Omental fat pad (tissue), 4 donors: ENCODE data around the gene HAUS2. TPM values are rescaled to one million over a fixed set of nuclear protein-coding genes. Genes with fewer than 3 reads are reported as not detected.

Experiments
- ATAC-seq: fragments of 150-250 bp; one replicate; pipeline ENCODE4 v1.9.1; 2016; ENCODE audit warnings: mild to moderate bottlenecking, moderate library complexity; ENCODE audit not compliant: low FRiP score
- DNase-seq: peaks from one replicate; pipeline ENCODE4 v3.0.0-alpha.2; 2019; ENCODE audit warnings: low spot score
- total RNA-seq, 4 donors: library from RNA; depleted of rRNA; stranded (reverse); fragments of >200 nt; gene quantifications; one replicate each; pipeline ENCODE4 v1.1.0, GENCODE V29; 2016
- TF ChIP-seq, protein P1 (sequence below), 3 donors: fragments of 450-650 bp; IDR thresholded peaks; one replicate each; pipeline ENCODE4 v1.5.1; 2016 to 2017; ENCODE audit warnings: antibody characterized with exemption in 3 of 3, mild to moderate bottlenecking in 3 of 3, moderate library complexity in 2 of 3

The HAUS2 gene
- total RNA-seq, 4 donors from 2014 or later, result 24.6 to 41.9 (median 28.6) TPM

DNA sequence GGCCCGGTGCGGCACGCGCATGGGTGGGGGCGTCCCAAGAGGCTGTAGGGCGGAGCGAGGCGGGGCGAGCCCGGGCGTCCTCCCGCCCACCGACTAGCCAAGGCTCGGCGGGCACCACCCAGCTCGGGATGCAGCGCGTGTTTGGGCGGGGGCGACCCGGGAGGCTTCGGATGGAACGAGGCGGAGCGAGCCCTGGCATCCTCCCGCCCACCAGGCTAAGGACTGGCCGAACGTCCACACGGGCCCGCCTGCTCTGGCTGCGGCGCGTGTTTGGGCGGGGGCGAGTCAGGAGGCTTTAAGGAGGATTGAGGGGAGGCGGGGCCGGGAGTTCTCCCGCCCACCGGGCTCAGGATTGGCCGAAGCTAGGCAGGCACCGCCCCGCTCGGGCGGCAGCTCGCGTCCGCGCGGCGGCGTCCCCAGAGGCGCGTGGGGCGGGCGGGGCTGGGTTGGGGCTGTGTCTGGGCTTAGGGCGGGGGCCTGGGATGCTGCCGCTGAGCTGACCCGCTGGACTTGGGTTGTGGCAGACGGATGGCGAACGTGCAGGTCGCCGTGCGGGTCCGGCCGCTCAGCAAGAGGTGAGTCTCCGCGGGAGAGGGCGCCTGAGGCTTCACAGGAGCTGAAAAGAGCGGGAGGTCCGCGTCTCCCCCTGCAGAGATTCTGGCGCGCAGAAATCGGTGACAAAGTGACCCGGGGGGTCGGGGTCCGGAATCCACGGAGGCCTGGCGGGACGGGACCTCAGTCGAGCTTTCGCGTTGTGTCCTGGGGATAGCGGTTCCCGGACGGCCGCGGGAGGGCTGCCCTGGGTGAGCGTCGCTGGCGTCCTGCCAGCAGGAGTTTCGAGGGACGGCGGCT, 26.8 kb downstream of the HAUS2 start, which contains the start of gene STARD9:
TSS of gene STARD9 (plus strand) at position 419 of the 852 bp plus-strand sequence. CDS start at position 529, 110 bp downstream.
- DNase-seq (peak; percentile 84), ATAC-seq (peak; percentile 99)
- TF ChIP-seq, protein P1, sequence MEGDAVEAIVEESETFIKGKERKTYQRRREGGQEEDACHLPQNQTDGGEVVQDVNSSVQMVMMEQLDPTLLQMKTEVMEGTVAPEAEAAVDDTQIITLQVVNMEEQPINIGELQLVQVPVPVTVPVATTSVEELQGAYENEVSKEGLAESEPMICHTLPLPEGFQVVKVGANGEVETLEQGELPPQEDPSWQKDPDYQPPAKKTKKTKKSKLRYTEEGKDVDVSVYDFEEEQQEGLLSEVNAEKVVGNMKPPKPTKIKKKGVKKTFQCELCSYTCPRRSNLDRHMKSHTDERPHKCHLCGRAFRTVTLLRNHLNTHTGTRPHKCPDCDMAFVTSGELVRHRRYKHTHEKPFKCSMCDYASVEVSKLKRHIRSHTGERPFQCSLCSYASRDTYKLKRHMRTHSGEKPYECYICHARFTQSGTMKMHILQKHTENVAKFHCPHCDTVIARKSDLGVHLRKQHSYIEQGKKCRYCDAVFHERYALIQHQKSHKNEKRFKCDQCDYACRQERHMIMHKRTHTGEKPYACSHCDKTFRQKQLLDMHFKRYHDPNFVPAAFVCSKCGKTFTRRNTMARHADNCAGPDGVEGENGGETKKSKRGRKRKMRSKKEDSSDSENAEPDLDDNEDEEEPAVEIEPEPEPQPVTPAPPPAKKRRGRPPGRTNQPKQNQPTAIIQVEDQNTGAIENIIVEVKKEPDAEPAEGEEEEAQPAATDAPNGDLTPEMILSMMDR (IDR thresholded peaks at IDR 0.05), result no peak

DNA sequence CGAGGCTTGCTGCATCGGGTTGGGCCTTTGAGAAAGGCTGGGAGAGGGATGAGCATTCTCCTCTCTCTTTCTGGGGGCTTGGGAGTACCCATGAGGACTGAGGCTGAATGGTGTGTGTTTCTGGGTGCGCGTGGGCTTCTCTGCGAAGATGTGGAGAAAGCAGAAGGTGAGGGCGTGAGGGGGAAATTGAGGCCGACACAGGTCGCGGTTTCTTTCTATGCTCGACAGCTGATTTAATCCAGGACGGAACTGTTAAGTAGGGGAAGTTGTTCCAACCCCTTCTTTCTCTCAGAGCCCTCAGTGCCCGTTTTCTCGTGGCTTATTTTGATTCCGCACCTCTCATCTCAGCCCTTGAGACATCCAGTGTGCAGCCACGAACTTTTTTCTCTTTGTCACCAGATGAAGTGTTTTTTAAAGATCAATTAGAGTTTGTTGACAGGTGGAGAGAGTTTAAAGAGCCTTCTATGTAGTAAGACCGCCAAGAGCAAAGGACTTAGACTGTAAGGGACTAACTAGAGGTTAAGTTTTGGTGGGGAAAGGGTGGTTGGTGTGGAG, 27.5 kb downstream of the HAUS2 start:
- DNase-seq (no peak), ATAC-seq (no peak)
- TF ChIP-seq, protein P1 (IDR thresholded peaks at IDR 0.05), result no peak

DNA sequence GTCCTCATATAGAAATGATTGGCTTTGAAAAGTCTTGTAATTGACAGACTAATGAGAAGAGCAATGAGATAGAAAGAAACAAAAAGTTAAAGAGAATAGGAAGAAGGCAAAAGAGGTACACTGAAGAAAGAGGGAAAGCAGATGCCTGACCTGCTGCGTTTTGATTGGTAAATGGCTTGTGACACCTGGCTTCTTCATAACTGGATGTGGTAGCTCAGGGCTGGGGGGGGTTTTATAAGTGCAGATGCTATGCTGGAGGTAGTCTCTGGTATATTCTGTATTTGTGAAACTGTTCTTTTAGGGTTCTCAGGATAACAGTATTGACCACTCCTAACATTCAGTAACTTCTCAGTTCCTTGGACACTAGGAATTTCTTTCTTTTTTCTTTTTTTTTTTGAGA, 28.1 kb downstream of the HAUS2 start:
- DNase-seq, result no peak

DNA sequence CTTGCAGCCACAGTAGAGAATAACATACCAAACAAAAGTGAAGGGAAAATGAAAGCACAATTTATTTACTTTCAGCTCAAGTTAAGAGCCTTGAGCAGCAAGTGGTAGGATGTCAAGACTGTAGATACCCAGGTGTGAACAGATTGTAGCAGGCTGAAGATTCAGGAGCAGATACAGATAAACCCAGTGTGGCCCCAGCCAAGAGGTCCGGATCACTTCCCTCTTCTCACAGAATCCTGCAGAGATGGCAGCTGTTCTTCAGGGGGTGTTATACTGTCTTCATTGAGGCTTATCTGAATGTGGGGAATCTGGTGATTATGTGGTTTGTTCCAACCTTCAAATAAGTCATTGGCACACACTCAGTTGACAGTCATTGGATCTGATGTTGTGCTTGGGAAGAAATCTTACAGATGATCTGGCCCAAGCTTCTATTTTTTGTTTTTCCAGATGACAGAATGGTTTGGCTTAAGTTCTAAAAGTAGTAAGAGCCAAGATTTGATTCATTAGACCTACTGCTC, 28.9 kb downstream of the HAUS2 start:
- ATAC-seq, result no peak
- TF ChIP-seq, protein P1 (IDR thresholded peaks at IDR 0.05), result no peak
- DNase-seq, result no peak

More for the DNA sequence above, 28.1 kb downstream of the HAUS2 start:
- ATAC-seq, result no peak
- TF ChIP-seq, protein P1 (IDR thresholded peaks at IDR 0.05), result no peak

DNA sequence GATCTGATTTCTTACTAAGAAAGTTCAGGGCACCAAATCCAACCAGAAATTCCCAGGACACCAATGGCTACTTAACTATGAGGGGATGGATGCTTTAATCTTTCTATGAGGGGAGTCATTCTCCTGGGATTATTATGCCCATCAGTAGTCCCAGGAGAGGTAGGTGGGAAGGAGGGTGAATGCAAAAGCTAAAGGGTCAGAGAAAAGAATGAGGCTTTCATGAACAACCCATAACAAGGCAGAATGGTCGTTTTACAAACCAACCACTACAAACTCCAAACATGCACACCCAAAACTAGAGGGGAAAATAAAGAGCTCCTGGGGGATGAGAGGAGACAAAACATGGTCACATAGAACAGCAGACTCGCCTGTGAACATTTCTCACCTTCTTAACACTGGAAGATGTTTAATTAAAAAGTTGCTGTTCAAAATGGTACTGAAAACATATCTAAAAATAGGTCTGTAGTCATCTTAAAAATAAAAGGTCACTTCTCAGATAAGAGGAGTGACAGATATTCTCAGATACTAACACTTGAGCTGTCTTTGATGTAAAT, 30.4 kb downstream of the HAUS2 start:
- no peak for ATAC-seq
- TF ChIP-seq, protein P1 (IDR thresholded peaks at IDR 0.05), result no peak
- no peak for DNase-seq

DNA sequence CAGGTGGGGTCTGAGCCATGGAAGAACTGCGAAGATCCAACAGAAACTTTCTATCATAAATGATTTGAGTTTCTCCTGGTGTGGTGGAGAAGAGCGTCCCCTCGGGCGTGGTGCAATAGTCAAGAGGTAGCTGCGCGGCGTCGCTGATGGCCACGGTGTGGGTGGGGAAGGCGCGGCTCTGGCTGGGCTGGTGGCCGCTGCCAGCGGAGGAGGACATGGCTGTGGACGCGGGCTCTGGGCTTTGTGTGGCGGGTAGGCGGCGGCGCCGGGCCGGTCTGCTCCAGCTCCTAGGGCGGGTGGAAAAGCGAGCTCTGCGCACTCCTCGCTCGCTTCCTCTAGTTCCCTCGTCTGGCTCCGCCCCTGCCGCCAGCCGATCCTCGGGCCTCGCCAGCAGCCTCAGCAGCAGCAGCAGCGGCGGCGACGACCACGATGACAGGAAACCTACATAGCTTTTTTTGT, 32.7 kb downstream of the HAUS2 start:
- ATAC-seq (peak; percentile 93), DNase-seq (peak; percentile 38)
- TF ChIP-seq, protein P1 (IDR thresholded peaks at IDR 0.05), result no peak
